Activated naive CD4-positive, alpha-beta T cell treated with anti-CD3 and anti-CD28 coated beads, Interleukin-2, amount 50 U/mL, for 16 hours (primary cell): ENCODE measurements around the gene SLC25A11.
"Not testable (repeated sequence)": the region's sequence is repeated elsewhere in the genome, so short reads cannot be mapped to it uniquely, and the experiment has no call there.

Experiments
- DNase-seq: peaks from one replicate; pipeline ENCODE4 v3.0.0-alpha.2; 2020

SLC25A11 gene

DNA sequence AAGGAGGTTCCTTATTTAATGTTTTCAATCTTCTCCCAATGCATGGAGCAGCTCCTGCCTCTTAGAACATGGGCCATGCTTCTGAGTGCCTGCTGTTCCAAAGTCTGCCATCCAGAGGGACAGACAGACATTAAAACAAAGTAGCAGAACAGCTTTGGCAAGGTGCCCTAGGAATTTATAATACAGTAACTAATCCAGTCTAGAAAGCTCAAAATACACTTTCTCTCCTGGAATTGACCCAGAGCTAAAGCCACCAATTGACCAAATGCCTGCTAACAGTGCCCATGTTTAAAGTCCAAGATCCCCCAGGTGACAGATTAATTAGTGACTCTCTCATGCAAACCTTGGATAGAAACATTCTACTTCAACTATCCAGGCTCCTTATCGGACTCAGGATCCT lies 25.9 kb downstream of the SLC25A11 start:
- DNase-seq: no peak

DNA sequence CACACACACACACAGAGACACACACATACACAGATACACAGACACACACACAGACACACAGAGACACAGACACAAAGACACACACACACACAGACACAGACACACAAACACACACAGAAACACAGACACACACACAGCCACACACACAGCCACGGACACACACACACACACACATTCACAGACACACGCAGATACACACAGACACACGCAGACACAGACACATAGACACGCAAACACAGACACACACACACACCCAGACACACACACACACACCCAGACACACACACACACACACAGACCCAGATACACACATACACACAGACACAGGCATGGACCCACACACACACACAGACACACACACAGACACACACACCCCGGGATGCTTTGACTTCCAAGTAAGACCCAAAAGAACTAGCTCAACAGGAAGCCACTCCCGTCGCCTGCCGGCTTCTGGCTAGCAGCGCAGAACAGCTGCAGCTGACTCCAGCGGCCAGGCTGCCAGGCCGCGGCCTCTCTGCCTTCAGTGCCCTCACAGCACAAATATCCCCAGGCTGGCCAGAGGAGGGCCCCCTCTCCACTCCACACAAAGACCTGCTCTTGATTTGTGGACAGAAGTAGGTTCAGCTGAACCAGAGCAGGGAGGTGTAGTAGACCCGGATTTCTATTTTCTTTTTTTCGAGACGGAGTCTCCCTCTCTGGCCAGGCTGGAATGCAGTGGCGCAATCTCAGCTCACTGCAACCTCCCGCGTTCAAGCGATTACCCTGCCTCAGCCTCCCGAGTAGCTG lies 30.9 kb downstream of the SLC25A11 start:
- DNase-seq: peak; percentile 73

DNA sequence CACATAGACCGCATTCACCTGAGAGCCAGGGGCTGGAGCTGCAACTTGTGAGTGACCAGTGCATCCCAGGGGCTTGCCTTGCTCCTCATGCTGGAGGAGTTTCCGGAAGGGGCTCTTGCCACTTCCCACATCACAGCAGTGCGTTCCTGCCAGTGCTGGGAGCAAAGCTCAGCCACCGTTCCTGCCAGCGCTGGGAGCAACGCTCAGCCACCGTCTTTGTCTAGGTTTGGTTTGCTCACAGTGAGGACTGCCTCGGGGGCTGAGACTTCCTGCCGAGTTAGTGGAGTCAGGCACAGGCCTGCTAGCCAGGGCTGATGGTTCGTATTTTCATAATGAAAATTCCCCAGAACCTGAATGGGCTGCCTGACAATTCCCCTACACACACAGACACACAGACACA lies 31.5 kb downstream of the SLC25A11 start:
- DNase-seq: no peak

DNA sequence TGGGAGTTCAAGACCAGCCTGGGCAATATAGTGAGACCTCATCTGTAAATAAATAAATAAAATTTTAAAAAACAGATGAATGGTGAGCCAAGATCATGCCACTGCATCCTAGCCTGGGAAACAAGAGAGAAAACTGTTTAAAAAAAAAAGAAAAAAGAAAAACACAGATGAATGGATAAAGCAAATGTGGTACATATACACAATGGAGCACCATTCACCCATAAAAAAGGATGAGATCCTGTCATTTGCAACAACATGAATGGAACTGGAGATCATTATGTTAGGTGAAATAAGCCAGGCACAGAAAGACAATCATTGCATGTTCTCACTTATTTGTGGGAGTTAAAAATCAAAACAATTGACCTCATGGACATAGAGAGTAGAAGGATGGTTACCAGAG lies 33.2 kb downstream of the SLC25A11 start:
- not testable (repeated sequence) for DNase-seq

DNA sequence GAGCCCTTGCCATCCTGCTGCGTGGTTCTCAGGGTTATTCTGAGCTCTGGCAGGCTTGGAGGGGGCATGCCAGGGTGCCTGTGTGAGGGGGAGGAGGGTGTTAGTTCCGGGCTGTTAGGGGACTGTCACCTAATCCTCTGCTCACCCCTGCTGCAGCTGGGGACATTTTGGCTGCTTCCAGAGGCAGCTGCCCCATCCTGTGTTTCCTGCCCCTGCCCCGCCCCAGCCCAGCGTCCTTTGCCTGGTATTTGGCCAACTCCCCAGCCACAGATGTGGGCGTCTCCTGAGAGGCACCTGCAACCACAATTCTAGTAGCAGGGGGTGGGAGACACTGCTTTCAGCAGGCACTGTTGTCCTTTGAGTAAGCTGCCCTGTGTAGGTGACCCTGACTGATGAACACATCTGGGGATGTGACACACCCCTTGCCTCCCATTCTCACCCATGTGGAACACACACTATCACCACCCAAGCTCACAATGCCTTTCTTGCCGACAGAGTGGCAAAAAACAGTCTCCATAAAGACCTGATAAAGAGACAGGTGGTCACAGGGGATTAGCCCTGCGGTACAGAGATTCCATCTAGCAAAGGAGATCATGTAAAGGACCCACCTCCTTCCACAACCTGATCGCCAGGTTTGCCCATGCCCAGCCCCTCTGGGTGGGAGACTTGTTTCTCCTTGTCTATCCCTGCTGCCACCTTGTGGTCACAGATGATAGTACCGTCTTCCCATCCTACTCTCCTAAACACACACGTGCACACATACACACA lies 36.6 kb downstream of the SLC25A11 start, which contains the start of gene CHRNE:
Gene CHRNE, minus strand, starts transcription at position 48 of the 768 bp plus-strand sequence. Its CDS starts 35 bp downstream, at position 13.
- peak; percentile 76 for DNase-seq

DNA sequence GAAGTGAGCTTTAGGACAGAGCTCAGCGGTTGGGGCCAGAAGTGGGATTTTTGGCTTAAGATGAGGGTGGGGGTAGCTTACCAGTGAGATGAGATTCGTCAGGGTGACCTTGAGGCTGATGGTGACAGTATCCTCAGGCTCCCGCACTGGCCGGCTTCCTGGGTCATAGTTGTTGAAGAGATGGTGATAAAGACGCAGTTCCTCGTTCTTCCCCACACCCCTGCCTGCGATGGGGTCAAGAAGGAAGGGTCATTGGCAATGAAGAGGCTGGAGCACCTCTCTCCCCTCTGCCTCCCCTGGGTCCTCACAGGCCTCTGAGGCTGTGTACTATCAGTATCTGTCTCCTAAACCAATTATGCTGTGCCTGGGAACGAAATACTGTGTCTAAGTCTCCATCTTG lies 37.3 kb downstream of the SLC25A11 start:
- DNase-seq: no peak

DNA sequence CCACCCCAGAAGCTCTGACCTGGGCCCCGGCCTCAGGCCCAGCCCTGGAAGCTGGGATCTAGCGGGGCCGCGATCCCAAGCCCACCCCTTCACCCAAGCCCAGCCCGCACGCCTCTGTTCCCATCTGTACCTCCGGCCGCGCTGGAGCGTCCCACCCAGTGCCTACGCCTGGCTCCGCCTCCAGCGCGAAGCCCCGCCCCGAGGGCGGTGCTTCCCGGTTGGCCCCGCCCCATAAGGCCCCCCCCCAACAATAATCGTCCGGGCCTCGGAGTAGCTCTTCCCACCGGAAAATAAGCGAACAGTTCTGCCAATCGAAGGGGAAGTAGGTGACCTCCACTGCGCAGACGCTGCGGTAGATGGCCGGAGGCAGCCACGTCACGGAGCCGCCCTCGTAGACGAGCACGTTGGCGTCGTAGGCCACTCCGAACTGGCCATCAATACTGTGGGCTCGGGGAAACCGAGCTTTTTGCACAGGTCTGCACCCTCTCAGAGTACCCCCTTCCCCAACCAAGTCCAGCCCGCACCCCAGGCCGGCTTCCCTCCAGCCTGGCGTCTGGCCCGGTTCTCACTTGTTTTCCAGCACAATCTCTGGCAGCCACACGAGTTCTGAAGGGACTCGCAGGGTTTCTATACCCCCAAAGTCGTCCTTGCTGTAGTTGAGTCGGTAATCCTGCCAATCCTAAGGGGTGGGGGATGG lies 38.0 kb downstream of the SLC25A11 start:
- no peak for DNase-seq

DNA sequence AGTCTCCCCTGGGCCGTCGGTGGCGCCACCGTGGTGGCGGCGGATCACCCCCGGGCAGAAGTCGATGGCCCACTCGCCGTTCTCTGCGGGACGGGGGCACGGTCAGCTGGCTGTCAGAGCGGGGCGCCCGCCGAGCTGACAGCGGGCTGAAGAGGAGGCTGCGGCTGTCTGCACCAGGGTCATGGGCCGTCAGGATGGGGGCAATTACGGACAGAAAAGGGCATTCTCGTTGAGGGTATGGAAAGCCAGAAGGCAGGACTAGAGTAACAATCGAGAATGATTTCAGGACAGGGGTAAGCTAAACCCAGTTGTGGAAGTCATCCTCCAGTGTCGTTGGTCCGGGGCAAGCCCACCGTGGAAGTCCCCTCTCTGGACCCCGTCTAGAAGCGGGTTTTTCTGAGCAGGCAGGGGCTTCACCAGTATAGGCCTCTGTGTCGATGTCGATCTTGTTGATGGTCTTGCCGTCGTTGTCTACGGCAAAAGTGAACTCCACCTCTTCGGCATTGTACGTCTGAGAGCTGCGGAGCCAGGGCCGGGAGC lies 38.7 kb downstream of the SLC25A11 start:
- no peak for DNase-seq

DNA sequence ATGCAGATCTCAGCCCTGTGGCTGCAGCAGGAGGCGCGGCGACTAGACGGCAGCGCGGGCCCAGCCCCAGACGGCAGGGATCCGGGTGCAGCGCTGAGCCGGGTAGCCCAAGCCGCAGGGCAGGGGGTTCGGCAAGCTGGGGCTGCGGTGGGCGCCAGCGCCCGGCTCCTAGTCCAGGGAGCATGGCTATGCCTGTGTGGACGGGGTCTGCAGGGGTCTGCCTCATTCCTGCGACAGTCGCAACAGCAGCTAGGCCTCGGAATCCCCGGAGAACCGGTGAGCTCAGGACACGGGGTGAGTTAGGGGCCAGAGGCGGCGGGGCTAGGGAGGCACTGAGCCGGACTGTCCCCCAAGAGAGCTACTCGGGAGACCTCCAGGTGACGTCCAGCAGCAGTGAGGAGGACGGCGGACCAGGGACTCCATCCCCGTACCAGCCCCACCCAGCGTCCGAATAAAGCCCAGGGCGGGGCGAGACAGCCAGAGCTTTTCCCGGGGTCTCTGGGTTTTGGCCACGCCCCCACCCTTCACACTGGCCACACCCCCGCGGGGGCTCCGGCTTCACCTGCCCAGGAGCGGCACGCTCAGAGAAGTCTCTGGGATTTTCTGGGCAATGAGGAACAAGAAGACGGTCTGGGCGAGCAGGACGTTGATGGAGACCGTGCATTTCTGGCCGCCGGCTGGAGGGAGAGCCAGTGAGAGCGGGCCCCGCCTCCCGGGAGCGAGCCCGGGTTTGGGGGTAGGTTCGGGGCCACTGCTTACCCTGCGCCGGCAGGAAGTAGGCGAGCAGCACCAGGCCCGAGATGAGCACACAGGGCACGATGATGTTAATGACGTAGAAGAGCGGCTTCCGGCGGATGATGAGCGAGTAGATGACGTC lies 39.4 kb downstream of the SLC25A11 start:
- peak; percentile 54 for DNase-seq

DNA sequence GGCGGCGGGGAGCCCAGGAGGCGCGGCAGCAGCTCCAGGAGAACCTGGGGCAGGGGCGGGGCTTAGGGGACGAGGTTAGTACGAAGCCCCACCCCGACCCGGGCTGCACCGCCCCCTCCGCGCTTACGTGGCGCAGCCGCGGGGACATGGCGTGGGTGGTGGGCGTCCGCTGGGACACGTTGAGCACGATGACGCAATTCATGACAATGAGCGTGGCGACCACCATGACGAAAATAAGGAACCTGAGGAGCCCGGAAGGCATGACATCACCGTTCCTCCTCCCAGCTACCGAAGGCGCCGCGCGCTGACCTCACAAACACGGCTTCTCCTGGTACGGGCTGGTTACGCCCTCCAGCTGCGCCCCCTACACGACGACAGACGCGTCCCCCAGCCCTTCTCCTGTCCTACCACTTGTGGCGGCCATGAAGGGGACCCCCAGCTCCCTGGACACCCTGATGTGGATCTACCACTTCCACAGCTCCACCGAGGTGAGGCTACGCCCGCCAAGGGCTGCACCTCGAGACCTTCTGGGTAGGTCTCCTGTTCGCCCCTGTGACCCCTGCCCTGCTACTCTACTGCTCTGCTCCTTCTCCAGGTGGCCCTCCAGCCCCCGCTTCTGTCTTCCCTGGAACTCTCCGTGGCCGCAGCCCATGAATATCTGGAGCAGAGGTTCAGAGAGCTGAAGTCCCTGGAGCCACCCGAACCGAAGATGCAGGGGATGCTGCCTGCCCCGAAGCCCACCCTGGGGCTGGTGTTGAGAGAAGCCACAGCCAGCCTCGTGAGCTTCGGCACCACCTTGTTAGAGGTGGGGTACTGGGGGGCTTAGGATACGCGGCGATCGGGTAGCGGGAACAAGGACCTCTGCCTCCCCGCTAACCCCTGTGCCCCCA lies 40.3 kb downstream of the SLC25A11 start, which contains the start of gene C17orf107:
Gene C17orf107, plus strand, starts transcription at position 196 of the 890 bp plus-strand sequence. Its CDS starts 227 bp downstream, at position 423.
- peak; percentile 98 for DNase-seq

DNA sequence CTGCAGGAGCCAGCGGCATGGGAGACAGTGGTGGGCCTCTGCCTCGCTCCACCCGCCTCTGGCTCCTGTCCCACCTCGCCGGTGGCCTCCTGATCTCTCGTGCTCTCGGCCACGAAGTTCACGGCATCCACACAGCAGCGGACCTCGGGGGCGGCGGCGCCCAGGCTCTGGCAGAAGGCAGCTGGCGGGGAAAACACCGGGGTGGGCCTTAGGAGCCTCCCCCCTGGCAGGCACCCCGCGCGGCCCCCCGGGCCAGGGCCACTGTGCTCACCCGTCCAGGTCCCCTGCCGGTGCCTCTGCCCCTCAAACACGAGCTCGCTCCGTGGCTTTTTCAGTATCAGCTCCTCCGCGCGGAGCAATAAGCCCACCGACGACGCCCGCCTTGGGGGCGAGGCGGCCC lies 40.9 kb downstream of the SLC25A11 start:
- no peak for DNase-seq

DNA sequence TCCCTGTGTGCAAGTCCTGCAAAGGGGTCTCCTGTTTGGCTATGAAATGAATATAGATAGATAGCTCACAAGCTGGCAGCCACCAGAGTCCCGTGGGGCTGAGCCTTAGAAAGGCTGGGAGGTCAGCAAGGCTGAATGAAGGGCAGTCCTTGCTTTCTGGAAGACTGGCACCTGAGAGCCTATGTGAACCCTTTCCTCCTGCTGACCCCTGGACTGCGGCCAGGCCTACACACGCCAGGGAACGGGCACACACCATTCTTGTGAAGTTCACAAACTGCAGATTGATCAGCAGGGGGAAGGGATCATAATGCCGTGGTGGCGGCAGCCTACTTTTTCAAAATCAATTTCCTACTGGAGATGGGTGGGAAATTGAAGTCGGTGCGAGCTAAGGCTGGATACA lies 41.5 kb downstream of the SLC25A11 start:
- no peak for DNase-seq

DNA sequence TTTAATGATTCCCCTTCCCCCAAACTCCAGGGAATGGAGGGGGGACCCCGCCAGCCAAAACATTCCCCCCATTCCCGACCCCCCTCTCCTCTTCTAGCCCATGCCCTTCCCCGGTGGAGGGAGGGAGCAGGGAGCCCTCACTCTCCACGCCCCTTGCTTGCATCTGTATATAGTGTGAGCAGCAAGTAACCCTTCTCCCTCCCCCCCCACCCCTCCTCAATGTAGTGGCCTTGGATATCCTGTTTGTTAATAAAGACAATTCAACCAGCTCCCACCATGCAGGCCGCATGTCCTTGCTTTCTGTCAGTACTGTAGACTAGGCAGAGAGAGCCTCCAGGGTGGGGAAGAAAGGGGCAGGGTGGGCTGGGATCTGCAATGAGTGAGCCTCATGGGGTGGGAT lies 42.1 kb downstream of the SLC25A11 start:
- no peak for DNase-seq

DNA sequence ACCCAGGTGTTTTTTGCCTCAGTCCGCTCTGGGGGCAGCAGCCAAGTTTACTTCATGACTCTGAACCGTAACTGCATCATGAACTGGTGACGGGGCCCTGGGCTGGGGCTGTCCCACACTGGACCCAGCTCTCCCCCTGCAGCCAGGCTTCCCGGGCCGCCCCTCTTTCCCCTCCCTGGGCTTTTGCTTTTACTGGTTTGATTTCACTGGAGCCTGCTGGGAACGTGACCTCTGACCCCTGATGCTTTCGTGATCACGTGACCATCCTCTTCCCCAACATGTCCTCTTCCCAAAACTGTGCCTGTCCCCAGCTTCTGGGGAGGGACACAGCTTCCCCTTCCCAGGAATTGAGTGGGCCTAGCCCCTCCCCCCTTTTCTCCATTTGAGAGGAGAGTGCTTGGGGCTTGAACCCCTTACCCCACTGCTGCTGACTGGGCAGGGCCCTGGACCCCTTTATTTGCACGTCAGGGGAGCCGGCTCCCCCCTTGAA lies 42.6 kb downstream of the SLC25A11 start:
- DNase-seq: no peak

DNA sequence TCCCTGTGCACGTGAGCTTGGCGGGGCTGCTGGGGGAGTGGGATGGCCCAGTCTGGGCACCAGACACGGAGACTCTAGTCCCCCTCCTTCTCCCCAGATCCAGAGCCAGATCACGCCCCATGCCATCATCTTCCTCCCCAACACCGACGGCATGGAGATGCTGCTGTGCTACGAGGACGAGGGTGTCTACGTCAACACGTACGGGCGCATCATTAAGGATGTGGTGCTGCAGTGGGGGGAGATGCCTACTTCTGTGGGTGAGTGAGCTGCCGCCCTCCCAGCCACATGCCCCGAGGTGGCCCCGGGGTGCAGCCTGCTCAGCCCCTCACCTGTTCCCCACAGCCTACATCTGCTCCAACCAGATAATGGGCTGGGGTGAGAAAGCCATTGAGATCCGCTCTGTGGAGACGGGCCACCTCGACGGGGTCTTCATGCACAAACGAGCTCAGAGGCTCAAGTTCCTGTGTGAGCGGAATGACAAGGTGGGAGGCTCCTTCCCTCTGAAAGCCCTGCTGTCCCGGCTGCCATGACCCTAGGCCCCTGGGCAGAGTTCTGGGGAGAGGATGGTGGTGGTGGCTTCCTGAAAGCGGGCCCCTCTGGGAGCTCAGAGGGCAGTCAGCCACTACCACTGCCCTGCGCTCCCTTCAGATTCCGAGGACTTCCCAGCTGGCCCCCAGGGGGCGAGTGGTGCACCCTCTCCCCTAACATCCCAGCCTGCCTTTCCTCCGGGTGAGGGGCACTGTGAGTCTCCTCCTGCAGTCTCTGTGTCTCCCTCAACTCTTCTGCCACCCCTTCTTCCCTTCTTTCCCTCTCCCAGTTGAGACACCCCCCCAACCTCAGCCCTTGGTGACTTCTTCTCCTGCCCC lies 43.3 kb downstream of the SLC25A11 start:
- no peak for DNase-seq

DNA sequence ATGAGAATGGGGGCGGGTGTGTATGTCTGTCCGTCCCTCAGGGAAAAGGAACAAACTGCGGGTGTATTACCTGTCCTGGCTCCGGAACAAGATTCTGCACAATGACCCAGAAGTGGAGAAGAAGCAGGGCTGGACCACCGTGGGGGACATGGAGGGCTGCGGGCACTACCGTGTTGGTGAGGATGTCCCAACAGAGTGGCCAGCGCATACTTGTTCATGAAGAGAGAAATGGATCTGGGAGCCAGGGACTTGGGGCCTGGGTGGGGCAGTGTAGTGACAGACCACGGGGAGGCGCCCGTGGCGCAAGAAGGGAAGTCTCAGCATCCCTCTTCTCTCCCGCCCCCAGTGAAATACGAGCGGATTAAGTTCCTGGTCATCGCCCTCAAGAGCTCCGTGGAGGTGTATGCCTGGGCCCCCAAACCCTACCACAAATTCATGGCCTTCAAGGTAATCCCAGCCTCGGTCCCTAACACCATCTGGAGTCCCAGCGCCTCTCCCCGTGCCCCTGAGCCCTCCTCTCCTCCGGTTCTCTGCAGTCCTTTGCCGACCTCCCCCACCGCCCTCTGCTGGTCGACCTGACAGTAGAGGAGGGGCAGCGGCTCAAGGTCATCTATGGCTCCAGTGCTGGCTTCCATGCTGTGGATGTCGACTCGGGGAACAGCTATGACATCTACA lies 44.1 kb downstream of the SLC25A11 start:
- no peak for DNase-seq

DNA sequence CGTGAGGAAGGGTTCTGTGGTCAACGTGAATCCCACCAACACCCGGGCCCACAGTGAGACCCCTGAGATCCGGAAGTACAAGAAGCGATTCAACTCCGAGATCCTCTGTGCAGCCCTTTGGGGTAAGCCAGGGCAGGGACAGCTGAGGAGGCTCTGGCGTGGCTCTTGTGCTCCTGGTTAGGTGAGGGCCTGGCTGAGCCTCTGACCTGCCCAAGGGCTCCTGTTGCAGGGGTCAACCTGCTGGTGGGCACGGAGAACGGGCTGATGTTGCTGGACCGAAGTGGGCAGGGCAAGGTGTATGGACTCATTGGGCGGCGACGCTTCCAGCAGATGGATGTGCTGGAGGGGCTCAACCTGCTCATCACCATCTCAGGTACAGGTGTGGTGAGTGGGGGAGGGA lies 44.7 kb downstream of the SLC25A11 start:
- DNase-seq: no peak

DNA sequence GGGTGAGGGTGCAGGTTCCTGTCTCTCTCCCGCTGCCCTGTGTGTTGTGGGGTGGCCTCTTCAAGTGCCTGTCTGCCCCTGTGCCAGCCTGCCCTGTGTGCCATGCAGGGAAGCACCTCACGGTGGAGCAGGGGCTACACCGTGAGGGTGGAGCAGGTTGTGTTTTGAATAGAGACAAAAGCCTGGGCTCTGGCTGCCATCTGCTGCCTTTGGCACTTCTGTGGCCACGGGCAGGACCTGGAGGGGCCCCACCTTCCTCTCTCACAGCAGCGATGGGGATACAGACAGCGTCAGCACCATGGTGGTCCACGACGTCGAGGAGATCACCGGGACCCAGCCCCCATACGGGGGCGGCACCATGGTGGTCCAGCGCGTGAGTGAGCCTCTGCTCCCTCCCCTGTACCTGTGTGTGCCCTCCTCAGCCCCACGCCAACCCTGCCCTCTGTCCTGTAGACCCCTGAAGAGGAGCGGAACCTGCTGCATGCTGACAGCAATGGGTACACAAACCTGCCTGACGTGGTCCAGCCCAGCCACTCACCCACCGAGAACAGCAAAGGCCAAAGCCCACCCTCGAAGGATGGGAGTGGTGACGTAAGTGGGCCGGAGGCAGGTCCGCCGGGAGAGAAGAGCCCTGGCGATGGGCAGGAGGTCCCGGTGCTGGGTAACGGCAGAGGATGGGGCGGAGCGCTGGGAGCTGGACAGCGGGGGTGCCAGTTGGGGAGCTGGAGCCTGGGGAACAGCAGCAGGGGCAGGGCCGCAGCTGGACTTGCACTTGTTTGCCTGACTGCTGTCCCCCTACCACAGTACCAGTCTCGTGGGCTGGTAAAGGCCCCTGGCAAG lies 45.9 kb downstream of the SLC25A11 start:
- DNase-seq: no peak
